H1 (cell line): ENCODE results near the gene PTPRT. TPM values are rescaled to one million over a fixed set of nuclear protein-coding genes. Genes with fewer than 3 reads are reported as not detected.

Experiments used
- CTCF ChIA-PET: fragments of 300-600 bp; sonication (Branson Sonifier 250); formaldehyde crosslinking; loops from one replicate; lab custom pipeline; 2021; ENCODE audit not compliant: partially characterized antibody; lab: Charles Lee
- POLR2A ChIA-PET: fragments of 300-600 bp; sonication (Branson Sonifier 250); formaldehyde crosslinking; loops from one replicate; lab custom pipeline; 2021; ENCODE audit warnings: inconsistent platforms; ENCODE audit not compliant: partially characterized antibody; lab: Charles Lee
- DNase-seq, 2 experiments: peaks; one replicate each; pipeline versions ENCODE4 v3.0.0 to v3.0.0-alpha.2; 2010 to 2022; ENCODE audit warnings: low spot score in 2 of 2, low read depth in 1 of 2, mixed read lengths in 1 of 2
- FAIRE-seq: peaks from 2 replicates; lab custom pipeline; 2011; peaks lifted over from hg19 to GRCh38; lab: Jason Lieb, UNC
- H2AFZ ChIP-seq: 2 replicates; pipeline ENCODE4 v1.8.1; 2012; ENCODE audit warnings: low read length, inconsistent platforms
- H2AK5ac ChIP-seq: 2 replicates; pipeline ENCODE4 v1.6.1; 2013; ENCODE audit warnings: low read depth, low read length
- H2BK120ac ChIP-seq: replicated peaks from 2 replicates; pipeline ENCODE3; 2013; ENCODE audit warnings: low read depth, low read length, inconsistent platforms
- H2BK12ac ChIP-seq: 2 replicates; pipeline ENCODE4 v1.6.1; 2013; ENCODE audit warnings: low read depth, low read length
- H2BK15ac ChIP-seq: 2 replicates; pipeline ENCODE4 v1.6.1; 2013; ENCODE audit warnings: low read length
- H2BK20ac ChIP-seq: 2 replicates; pipeline ENCODE4 v1.6.1; 2013; ENCODE audit warnings: low read length
- H2BK5ac ChIP-seq: 2 replicates; pipeline ENCODE4 v1.6.1; 2013; ENCODE audit warnings: low read depth, low read length
- H3K14ac ChIP-seq: 2 replicates; pipeline ENCODE4 v1.6.1; 2013; ENCODE audit warnings: inconsistent platforms; ENCODE audit not compliant: insufficient read length
- H3K18ac ChIP-seq: 2 replicates; pipeline ENCODE4 v1.6.1; 2013; ENCODE audit warnings: low read length; ENCODE audit errors: extremely low read depth
- H3K23ac ChIP-seq: 2 replicates; pipeline ENCODE4 v1.6.1; 2013; ENCODE audit warnings: inconsistent platforms; ENCODE audit not compliant: insufficient read length
- H3K23me2 ChIP-seq: 2 replicates; pipeline ENCODE4 v1.6.1; 2013; ENCODE audit warnings: low read depth, low read length
- H3K27ac ChIP-seq: 2 replicates; pipeline ENCODE4 v1.6.1; 2011; ENCODE audit warnings: low read depth, low read length, inconsistent platforms
- H3K27me3 ChIP-seq, 4 experiments: replicated peaks in 1 of 4; 1 replicate in 1 of 4; 2 replicates in 3 of 4; pipeline versions ENCODE4 v1.6.1 to v1.8.1; 2011 to 2013; ENCODE audit warnings: low read length in 3 of 4, mild to moderate bottlenecking in 3 of 4, inconsistent platforms in 2 of 4, mixed read lengths in 2 of 4, moderate library complexity in 1 of 4; ENCODE audit not compliant: control insufficient read depth in 3 of 4, insufficient read depth in 3 of 4; ENCODE audit errors: extremely low read depth in 1 of 4
- H3K36me3 ChIP-seq, 4 experiments: 2 replicates each; pipeline versions ENCODE4 v1.6.1 to v1.8.1; 2011 to 2013; ENCODE audit warnings: mild to moderate bottlenecking in 4 of 4, low read length in 3 of 4, moderate library complexity in 2 of 4, control low read depth in 1 of 4, inconsistent platforms in 1 of 4; ENCODE audit not compliant: insufficient read depth in 4 of 4, control insufficient read depth in 2 of 4
- H3K4ac ChIP-seq: replicated peaks from 2 replicates; pipeline ENCODE3; 2013; ENCODE audit warnings: low read length, low read depth, mixed read lengths, inconsistent platforms; ENCODE audit not compliant: insufficient read length
- H3K4me1 ChIP-seq, 4 experiments: replicated peaks in 1 of 4; 1 replicate in 1 of 4; 2 replicates in 3 of 4; pipeline versions ENCODE4 v1.6.1 to v1.8.1; 2011 to 2013; ENCODE audit warnings: low read length in 3 of 4, inconsistent platforms in 2 of 4, mixed read lengths in 1 of 4; ENCODE audit not compliant: insufficient read depth in 4 of 4, control insufficient read depth in 3 of 4
- H3K4me2 ChIP-seq, 2 experiments: 2 replicates each; pipeline versions ENCODE4 v1.6.1 to v1.8.1; 2011 to 2013; ENCODE audit warnings: low read depth in 2 of 2, low read length in 2 of 2, control low read depth in 1 of 2, inconsistent platforms in 1 of 2, mild to moderate bottlenecking in 1 of 2; ENCODE audit not compliant: insufficient read depth in 1 of 2
- H3K4me3 ChIP-seq, 4 experiments: fragments of 200-600, 300-600 bp in 1 of 4; sonication (generic), shearing (Covaris generic), sonication (Bioruptor Twin) in 1 of 4; 2 replicates each; pipeline versions ENCODE4 v1.5.1 to v1.8.1; 2011 to 2016; ENCODE audit warnings: low read length in 4 of 4, low read depth in 3 of 4, control low read depth in 2 of 4, inconsistent platforms in 2 of 4, mild to moderate bottlenecking in 2 of 4, mixed read lengths in 1 of 4, moderate library complexity in 1 of 4; ENCODE audit not compliant: insufficient read depth in 2 of 4; ENCODE audit errors: extremely low read depth in 1 of 4
- H3K56ac ChIP-seq: replicated peaks from 2 replicates; pipeline ENCODE3; 2013; ENCODE audit warnings: low read depth, mild to moderate bottlenecking, mixed read lengths, low read length, inconsistent platforms; ENCODE audit not compliant: insufficient read length
- H3K79me1 ChIP-seq: 2 replicates; pipeline ENCODE4 v1.6.1; 2013; ENCODE audit warnings: low read depth, low read length, control low read depth
- H3K79me2 ChIP-seq, 2 experiments: 2 replicates each; pipeline versions ENCODE4 v1.6.1 to v1.8.1; 2012 to 2013; ENCODE audit warnings: low read length in 2 of 2, mild to moderate bottlenecking in 2 of 2, inconsistent platforms in 1 of 2; ENCODE audit not compliant: insufficient read depth in 2 of 2, control insufficient read depth in 1 of 2
- H3K9ac ChIP-seq, 4 experiments: replicated peaks in 1 of 4; 1 replicate in 1 of 4; 2 replicates in 3 of 4; pipeline versions ENCODE4 v1.6.1 to v1.8.1; 2011 to 2013; ENCODE audit warnings: low read depth in 3 of 4, low read length in 3 of 4, control low read depth in 2 of 4, mild to moderate bottlenecking in 2 of 4, moderate library complexity in 2 of 4, inconsistent platforms in 1 of 4; ENCODE audit errors: extremely low read depth in 1 of 4
- H3K9me3 ChIP-seq, 2 experiments: 2 replicates each; pipeline versions ENCODE4 v1.6.1 to v1.8.1; 2012 to 2013; ENCODE audit warnings: mild to moderate bottlenecking in 2 of 2, moderate library complexity in 2 of 2, control low read depth in 1 of 2, inconsistent platforms in 1 of 2, low read depth in 1 of 2, low read length in 1 of 2, mixed read lengths in 1 of 2; ENCODE audit not compliant: insufficient read depth in 2 of 2
- H4K20me1 ChIP-seq, 2 experiments: replicated peaks in 1 of 2; 2 replicates each; pipeline versions ENCODE3 to v1.8.1; 2011 to 2013; ENCODE audit warnings: inconsistent platforms in 2 of 2, low read length in 2 of 2, mild to moderate bottlenecking in 1 of 2; ENCODE audit not compliant: insufficient read depth in 2 of 2, control insufficient read depth in 1 of 2
- H4K5ac ChIP-seq: 2 replicates; pipeline ENCODE4 v1.6.1; 2013; ENCODE audit warnings: low read length, low read depth, mixed read lengths, inconsistent platforms; ENCODE audit not compliant: insufficient read length
- H4K8ac ChIP-seq: 2 replicates; pipeline ENCODE4 v1.8.0; 2013; ENCODE audit warnings: mild to moderate bottlenecking, moderate library complexity, low read length, inconsistent platforms; ENCODE audit not compliant: insufficient read depth; ENCODE audit errors: extremely low read depth
- H4K91ac ChIP-seq: replicated peaks from 2 replicates; pipeline ENCODE3; 2013; ENCODE audit warnings: low read length, mixed read lengths, inconsistent platforms; ENCODE audit not compliant: insufficient read length
- ASH2L ChIP-seq: fragments of 200-600, 300-600 bp; sonication (generic); IDR thresholded peaks from one replicate; pipeline ENCODE4 v1.7.1; 2017; ENCODE audit warnings: low read length
- BACH1 ChIP-seq: IDR thresholded peaks from 2 replicates; pipeline ENCODE4 v1.6.1; 2012; ENCODE audit warnings: low read length, improper control_type of control experiment
- BRCA1 ChIP-seq: IDR thresholded peaks from 2 replicates; pipeline ENCODE4 v1.6.1; 2012; ENCODE audit warnings: low read depth, low read length, improper control_type of control experiment
- CTBP2 ChIP-seq: IDR thresholded peaks from 2 replicates; pipeline ENCODE4 v1.7.0; 2011; ENCODE audit warnings: borderline replicate concordance, mild to moderate bottlenecking, moderate library complexity, mixed read lengths, low read length; ENCODE audit not compliant: insufficient read depth, insufficient read length
- EZH2 ChIP-seq: fragments of 200-600 bp; sonication (generic); IDR thresholded peaks from 2 replicates; pipeline ENCODE4 v1.7.1; 2012; ENCODE audit warnings: low read depth, mild to moderate bottlenecking, moderate library complexity, low read length, inconsistent platforms; ENCODE audit not compliant: severe bottlenecking
- HDAC2 ChIP-seq, 2 experiments: fragments of 300-600 bp in 1 of 2; sonication (generic) in 1 of 2; IDR thresholded peaks; 2 replicates each; pipeline ENCODE4 v1.6.1; 2011 to 2012; ENCODE audit warnings: low read depth in 2 of 2, low read length in 2 of 2, mild to moderate bottlenecking in 2 of 2, moderate library complexity in 2 of 2, borderline replicate concordance in 1 of 2, inconsistent platforms in 1 of 2
- JUND ChIP-seq: IDR thresholded peaks from 2 replicates; pipeline ENCODE4 v1.6.1; 2011; ENCODE audit warnings: mild to moderate bottlenecking, improper control_type of control experiment, low read length
- KDM1A ChIP-seq: fragments of 200-600, 300-600 bp; sonication (generic); IDR thresholded peaks from 2 replicates; pipeline ENCODE4 v1.7.1; 2016; ENCODE audit warnings: mild to moderate bottlenecking, low read length, borderline replicate concordance
- PHF8 ChIP-seq: fragments of 200-600 bp; sonication (generic); conservative IDR thresholded peaks from 2 replicates; pipeline ENCODE4 v1.7.1; 2012; ENCODE audit warnings: low read depth, mild to moderate bottlenecking, inconsistent platforms, low read length, moderate library complexity
- TBP ChIP-seq: IDR thresholded peaks from 2 replicates; pipeline ENCODE4 v1.6.1; 2011; ENCODE audit warnings: low read depth, low read length, improper control_type of control experiment
- TEAD4 ChIP-seq: IDR thresholded peaks from 2 replicates; pipeline ENCODE4 v1.6.1; 2012; ENCODE audit warnings: low read depth, low read length, inconsistent platforms, mixed read lengths
- WGBS, 2 experiments: shearing (Covaris generic) in 1 of 2; methylation state at CpG; one replicate each; pipeline versions ENCODE4 v1.1.6 to v1.1.7; 2013 to 2015; ENCODE audit warnings: low lambda C conversion rate in 2 of 2, mixed read lengths in 2 of 2, inconsistent platforms in 1 of 2, low coverage in 1 of 2, missing lambda C conversion rate in 1 of 2; ENCODE audit not compliant: insufficient replicate concordance in 2 of 2, insufficient coverage in 1 of 2, insufficient read length in 1 of 2; ENCODE audit errors: extremely low coverage in 1 of 2, missing lambda C conversion rate in 1 of 2; 5-methylcytosine and 5-hydroxymethylcytosine counted together
- polyA plus RNA-seq, 7 experiments: library from polyadenylated mRNA; depleted of rRNA in 3 of 7; stranded (reverse) in 5 of 7; unstranded in 2 of 7; fragments of >200 nt in 5 of 7; fragments of 200-250 nt in 2 of 7; gene quantifications; 1 replicate in 5 of 7; 2 replicates in 1 of 7; 4 replicates in 1 of 7; pipeline versions ENCODE4 v1.2.1 to v1.2.3, GENCODE V29; 2011 to 2013; ENCODE audit warnings: missing spikeins in 2 of 7, mixed read lengths in 2 of 7
- total RNA-seq: library from RNA; stranded (reverse); fragmentation: NEBNext Ultra II Directional; extraction: Animal tissue kit (Norgen Biotek cat#: 25700); gene quantifications from 2 replicates; pipeline ENCODE4 v1.2.1, GENCODE V29; 2021
- TF ChIP-seq, protein P1 (sequence below): IDR thresholded peaks from 2 replicates; pipeline ENCODE4 v1.6.1; 2012; ENCODE audit warnings: inconsistent platforms

The PTPRT gene
- total and polyA plus RNA-seq, 2 of the 8 experiments (the other 6 are each of a cell fraction or from before 2014, with no cell fraction given), result 0.33 to 1.8 TPM

DNA sequence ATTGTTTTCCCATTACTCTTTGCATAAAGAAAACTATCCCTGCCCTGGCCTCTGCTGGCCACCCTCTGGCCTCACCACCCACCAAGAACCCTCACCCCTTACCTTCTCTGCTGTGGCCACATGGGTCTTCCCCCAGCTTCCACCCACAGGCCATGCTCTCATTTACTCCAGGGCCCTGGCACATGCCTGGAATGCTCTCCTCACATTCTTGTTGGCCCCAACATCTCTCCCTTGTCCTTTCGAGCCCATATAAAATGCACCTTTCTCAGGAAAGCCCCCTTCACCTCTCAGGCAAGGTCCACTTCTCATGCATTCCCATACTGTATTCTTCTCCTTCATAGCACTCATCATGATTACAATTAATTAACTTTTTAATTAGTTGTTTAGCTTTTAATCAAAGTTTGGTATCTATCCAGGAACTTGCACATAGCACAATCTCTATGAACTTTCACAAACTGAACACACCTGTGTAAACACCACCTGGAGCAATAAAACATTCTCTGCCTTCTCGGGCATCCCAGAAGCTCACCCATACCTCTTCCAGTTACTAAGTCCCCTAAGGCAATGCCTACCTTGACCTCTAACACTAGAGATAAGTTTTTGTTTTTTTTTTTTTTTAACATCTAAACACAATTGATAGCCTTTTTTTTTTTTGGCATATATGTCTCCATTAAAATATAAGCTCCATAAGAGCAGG, 617.2 kb downstream of the PTPRT start:
- H2AK5ac ChIP-seq, result no peak overlapping the region
- no peaks in the 10 kb centered on the region for H3K36me3 ChIP-seq
- no peaks in the 10 kb centered on the region for H3K27me3 ChIP-seq
- no peak overlapping the region for H3K4me3 ChIP-seq
- no peak overlapping the region for H2BK12ac ChIP-seq
- no peak overlapping the region for H2BK120ac ChIP-seq
- H3K9me3 ChIP-seq, result no peaks in the 10 kb centered on the region
- no peaks in the 10 kb centered on the region for H3K4me1 ChIP-seq
- no peak overlapping the region for H3K9ac ChIP-seq
- H3K4me2 ChIP-seq, result no peak overlapping the region
- no peak overlapping the region for H2BK20ac ChIP-seq
- no peak overlapping the region for H2BK5ac ChIP-seq
- H4K91ac ChIP-seq, result no peak overlapping the region
- no peak overlapping the region for H2BK15ac ChIP-seq
- H3K4ac ChIP-seq, result no peak overlapping the region
- no peaks in the 10 kb centered on the region for H3K23me2 ChIP-seq
- H3K23ac ChIP-seq, result no peak overlapping the region
- H3K79me2 ChIP-seq, result no peaks in the 10 kb centered on the region
- no peaks in the 10 kb centered on the region for H3K79me1 ChIP-seq
- FAIRE-seq (no peak), DNase-seq (no peak)
- ChIA-PET CTCF (interaction anchor here (0.6 to 1.1 kb wide), 3 partner anchors 392 to 539 kb away, joined by 3 to 4 read pairs (median 3); no protein-coding TSS in a partner anchor), POLR2A (no interaction called here)
- no peaks in the 10 kb centered on the region for H4K20me1 ChIP-seq
- H3K27ac ChIP-seq, result no peak overlapping the region
- no peak overlapping the region for H4K5ac ChIP-seq
- no peak overlapping the region for H3K56ac ChIP-seq
- WGBS, 2 experiments, result 44% methylated on average over 2 of the region's 2 CpGs; no CpG with 5 or more reads in 1 of the 2 experiments
- no peak overlapping the region for H2AFZ ChIP-seq
- H3K18ac ChIP-seq, result no peak overlapping the region
- no peak overlapping the region for H3K14ac ChIP-seq
- no peak overlapping the region for H4K8ac ChIP-seq
- TF ChIP-seq HDAC2 (IDR thresholded peaks at IDR 0.05; ENCODE audit: borderline replicate concordance in 1 of 2, low read depth in 2 of 2, low read length in 2 of 2) (no peak), KDM1A (no peak), PHF8 (no peak), EZH2 (no peak), JUND (no peak), ASH2L (no peak), TBP (no peak), BRCA1 (no peak), TEAD4 (no peak), CTBP2 (no peak), BACH1 (no peak)
- TF ChIP-seq, protein P1, sequence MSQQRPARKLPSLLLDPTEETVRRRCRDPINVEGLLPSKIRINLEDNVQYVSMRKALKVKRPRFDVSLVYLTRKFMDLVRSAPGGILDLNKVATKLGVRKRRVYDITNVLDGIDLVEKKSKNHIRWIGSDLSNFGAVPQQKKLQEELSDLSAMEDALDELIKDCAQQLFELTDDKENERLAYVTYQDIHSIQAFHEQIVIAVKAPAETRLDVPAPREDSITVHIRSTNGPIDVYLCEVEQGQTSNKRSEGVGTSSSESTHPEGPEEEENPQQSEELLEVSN, result no peak
